AG04449 (cell line): ENCODE data around the gene KRT77.

Experiments
- CTCF ChIA-PET: fragments of 350-600 bp; formaldehyde crosslinking; extraction: SDS; loops from one replicate; lab custom pipeline; 2021; ENCODE audit warnings: antibody characterized with exemption; lab: Yijun Ruan, JAX
- POLR2A ChIA-PET: fragments of 400-600, 350-600 bp; formaldehyde crosslinking; extraction: SDS; loops from one replicate; lab custom pipeline; 2020; ENCODE audit warnings: antibody characterized with exemption, inconsistent platforms; lab: Yijun Ruan, JAX
- DNase-seq: peaks from one replicate; pipeline ENCODE4 v3.0.0-alpha.2; 2010; ENCODE audit warnings: low read depth, low spot score
- H3K4me3 ChIP-seq: 2 replicates; pipeline ENCODE4 v1.5.1; 2011; ENCODE audit warnings: low read depth, mild to moderate bottlenecking, control low read depth, low read length
- CTCF ChIP-seq: IDR thresholded peaks from one replicate; pipeline ENCODE4 v1.5.1; 2011; ENCODE audit warnings: mild to moderate bottlenecking, moderate library complexity, low read length, control low read depth, inconsistent platforms; ENCODE audit not compliant: insufficient read depth; ENCODE audit errors: missing control alignments

The KRT77 gene

DNA sequence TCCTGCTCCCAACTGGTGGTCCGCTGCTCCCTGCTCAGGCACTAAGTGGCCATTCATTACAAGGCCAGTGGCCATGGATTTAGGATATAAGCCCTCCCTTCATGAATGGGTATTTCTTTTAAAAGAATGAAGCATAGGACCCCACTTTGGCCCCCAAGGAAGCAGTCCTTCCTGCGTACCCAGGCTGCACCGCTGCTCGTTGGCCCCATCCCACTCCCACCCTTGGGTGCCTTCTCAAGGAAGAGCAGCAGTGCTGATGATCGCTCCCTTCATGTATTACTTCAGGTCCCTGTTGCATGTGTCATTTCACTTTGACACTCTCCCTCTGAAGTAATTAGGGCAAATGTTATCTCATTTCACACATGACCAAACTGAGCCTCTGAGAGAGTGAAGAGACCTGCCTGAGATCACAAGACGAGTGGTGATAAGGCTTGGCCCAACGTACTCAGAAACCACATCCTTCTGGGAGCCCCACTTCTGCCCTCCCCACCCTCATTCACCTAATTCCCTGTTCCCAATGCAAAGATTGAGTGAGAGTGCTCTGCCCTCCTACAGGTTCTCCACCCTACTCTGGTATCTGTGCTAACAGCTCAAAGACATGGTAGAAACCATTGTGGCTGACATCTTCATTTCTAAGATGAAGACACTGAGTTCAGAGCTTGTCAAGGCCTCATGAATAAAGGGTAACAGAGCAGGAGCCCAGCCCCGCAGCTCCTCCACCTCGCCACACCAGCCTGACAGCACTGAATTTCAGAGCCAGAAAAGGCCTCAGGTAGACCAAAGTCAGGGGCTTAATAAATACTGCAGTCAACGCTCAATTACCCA lies 41.0 kb downstream of the KRT77 start:
- ChIA-PET POLR2A (no interaction called here), CTCF (interaction anchor here (1.6 kb wide), 1 partner anchor 208 kb away, joined by 6 read pairs; no protein-coding TSS in a partner anchor)
- DNase-seq = no peak
- H3K4me3 ChIP-seq = no peak overlapping the region
- no peak for TF ChIP-seq CTCF

GRCh38 chr12:52661668-52662067 lies 41.7 kb downstream of the KRT77 start:
- H3K4me3 ChIP-seq = no peak overlapping the region
- CTCF ChIA-PET = no interaction called here
- DNase-seq = no peak
- POLR2A ChIA-PET = no interaction called here
- no peak for TF ChIP-seq CTCF

GRCh38 chr12:52660934-52661499 lies 42.3 kb downstream of the KRT77 start:
- no peak overlapping the region for H3K4me3 ChIP-seq
- TF ChIP-seq CTCF = no peak
- no peak for DNase-seq
- ChIA-PET CTCF (no interaction called here), POLR2A (no interaction called here)

GRCh38 chr12:52659951-52660350 lies 43.4 kb downstream of the KRT77 start:
- POLR2A ChIA-PET = no interaction called here
- TF ChIP-seq CTCF = no peak
- H3K4me3 ChIP-seq = no peak overlapping the region
- no peak for DNase-seq
- CTCF ChIA-PET = no interaction called here

DNA sequence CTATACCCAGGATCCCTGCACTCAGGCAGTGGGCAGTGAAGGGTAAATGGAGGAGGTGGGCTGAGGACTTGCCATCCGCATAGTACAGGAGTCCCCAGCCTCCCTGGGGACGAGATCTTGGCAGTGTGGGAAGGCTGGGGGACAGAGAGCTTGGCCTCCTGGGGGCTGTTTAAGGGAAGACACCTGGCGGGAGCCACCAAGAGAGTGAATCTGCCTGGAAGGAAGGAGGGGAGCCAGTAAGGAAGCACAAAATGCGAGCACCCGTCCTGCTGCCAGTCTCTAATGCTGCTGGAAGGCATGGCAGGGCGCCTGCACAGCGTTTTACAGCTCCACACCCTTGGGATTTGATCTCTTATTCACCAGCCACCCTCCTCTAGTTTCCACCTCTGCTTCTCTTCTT lies 43.9 kb downstream of the KRT77 start:
- no peak for DNase-seq
- TF ChIP-seq CTCF = no peak

DNA sequence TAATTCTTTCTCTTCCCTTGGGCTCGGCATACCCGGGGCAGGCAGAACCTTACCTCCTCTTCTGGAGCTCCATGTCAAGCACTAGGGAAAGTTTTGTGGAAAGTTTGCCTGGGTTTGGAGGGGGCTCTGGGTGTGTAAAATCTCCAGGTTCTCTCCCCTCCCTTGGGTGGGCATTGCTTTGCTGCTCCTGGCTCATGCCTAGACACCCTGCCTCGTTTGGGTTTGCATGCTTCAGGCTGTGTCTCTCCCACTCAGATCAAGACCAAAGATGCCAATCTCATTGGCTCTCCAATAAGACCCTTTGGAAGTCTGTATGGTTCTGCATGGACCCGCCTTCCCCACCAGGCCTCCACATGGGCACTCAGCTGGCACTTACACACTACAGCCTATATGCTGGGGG lies 45.1 kb downstream of the KRT77 start:
- no peak for TF ChIP-seq CTCF
- ChIA-PET POLR2A (no interaction called here), CTCF (no interaction called here)
- no peak overlapping the region for H3K4me3 ChIP-seq
- DNase-seq = no peak

More for the DNA sequence above, 43.9 kb downstream of the KRT77 start:
- no peak overlapping the region for H3K4me3 ChIP-seq
- ChIA-PET CTCF (no interaction called here), POLR2A (no interaction called here)
